Left lung (tissue), 10 donors: ENCODE results near the gene SND1. TPM values are rescaled to one million over a fixed set of nuclear protein-coding genes. Genes with fewer than 3 reads are reported as not detected.

Source experiments
- ATAC-seq: fragments of 200-7000 bp; cut with Tn5 transposase; one replicate; pipeline ENCODE4 v1.9.1; 2020; ENCODE audit warnings: moderate library complexity
- DNase-seq, 4 donors: peaks; one replicate each; pipeline ENCODE4 v3.0.0-alpha.2; 2013 to 2020
- H3K27ac ChIP-seq, 2 donors: fragments of 200-600 bp; sonication (generic) in 1 of 2; one replicate each; pipeline versions ENCODE4 v1.5.0 to v1.8.0; 2020 to 2021
- H3K27me3 ChIP-seq, 2 donors: fragments of 200-600 bp; sonication (generic) in 1 of 2; one replicate each; pipeline versions ENCODE4 v1.5.0 to v1.8.0; 2020 to 2021
- H3K36me3 ChIP-seq, 2 donors: fragments of 200-600 bp; sonication (generic) in 1 of 2; one replicate each; pipeline versions ENCODE4 v1.5.0 to v1.8.0; 2020 to 2021
- H3K4me1 ChIP-seq, 2 donors: fragments of 200-600 bp; one replicate each; pipeline ENCODE4 v1.8.0; 2021
- H3K4me3 ChIP-seq, 2 donors: fragments of 200-600 bp; sonication (generic) in 1 of 2; one replicate each; pipeline versions ENCODE4 v1.5.0 to v1.8.0; 2020 to 2021; ENCODE audit warnings: mild to moderate bottlenecking in 1 of 2
- H3K9me3 ChIP-seq, 2 donors: fragments of 200-600 bp; sonication (generic) in 1 of 2; one replicate each; pipeline versions ENCODE4 v1.5.0 to v1.8.0; 2020 to 2021
- CTCF ChIP-seq, 2 donors: fragments of 200-600 bp; sonication (generic) in 1 of 2; IDR thresholded peaks; one replicate each; pipeline versions ENCODE4 v1.5.0 to v1.8.0; 2021; ENCODE audit warnings: antibody characterized with exemption in 2 of 2
- intact Hi-C, 2 donors: fragments of 100-400 bp; cut with DNase I; formaldehyde crosslinking; loops; one replicate each; pipeline versions ENCODE4 v1.11.2 to v1.14.2; 2022
- polyA plus RNA-seq, 6 donors: library from polyadenylated mRNA; unstranded; fragments of 120-200 nt; gene quantifications; one replicate each; pipeline ENCODE4 v1.2.1, GENCODE V29; 2013; ENCODE audit not compliant: insufficient read length in 6 of 6
- total RNA-seq, 2 donors: library from RNA; stranded (reverse); fragmentation: NEBNext Ultra II Directional; extraction: Animal tissue kit (Norgen Biotek cat#: 25700); gene quantifications; one replicate each; pipeline ENCODE4 v1.2.1, GENCODE V29; 2021
- donor health status: DM: no; HTN: yes; CAD: no.
- donor health status: DM: no; HTN: no; CAD: no.

SND1 gene
- total and polyA plus RNA-seq, 8 donors: 141 to 229 (median 156) TPM

- intact Hi-C loops: no loop called here
- no peak overlapping the region for H3K4me3 ChIP-seq
- TF ChIP-seq CTCF (IDR thresholded peaks at IDR 0.05): no peak
- no peaks in the 10 kb centered on the region for H3K9me3 ChIP-seq
- no peaks in the 10 kb centered on the region for H3K4me1 ChIP-seq
- H3K36me3 ChIP-seq: peaks cover 0 to 100% of the 10 kb centered on the region in 2 donors
- ATAC-seq: no peak
- H3K27ac ChIP-seq: no peak overlapping the region
- no peak for DNase-seq
- H3K27me3 ChIP-seq: no peaks in the 10 kb centered on the region
Measured at GRCh38 chr7:128082431-128082830, 430.4 kb downstream of the SND1 start.

DNA sequence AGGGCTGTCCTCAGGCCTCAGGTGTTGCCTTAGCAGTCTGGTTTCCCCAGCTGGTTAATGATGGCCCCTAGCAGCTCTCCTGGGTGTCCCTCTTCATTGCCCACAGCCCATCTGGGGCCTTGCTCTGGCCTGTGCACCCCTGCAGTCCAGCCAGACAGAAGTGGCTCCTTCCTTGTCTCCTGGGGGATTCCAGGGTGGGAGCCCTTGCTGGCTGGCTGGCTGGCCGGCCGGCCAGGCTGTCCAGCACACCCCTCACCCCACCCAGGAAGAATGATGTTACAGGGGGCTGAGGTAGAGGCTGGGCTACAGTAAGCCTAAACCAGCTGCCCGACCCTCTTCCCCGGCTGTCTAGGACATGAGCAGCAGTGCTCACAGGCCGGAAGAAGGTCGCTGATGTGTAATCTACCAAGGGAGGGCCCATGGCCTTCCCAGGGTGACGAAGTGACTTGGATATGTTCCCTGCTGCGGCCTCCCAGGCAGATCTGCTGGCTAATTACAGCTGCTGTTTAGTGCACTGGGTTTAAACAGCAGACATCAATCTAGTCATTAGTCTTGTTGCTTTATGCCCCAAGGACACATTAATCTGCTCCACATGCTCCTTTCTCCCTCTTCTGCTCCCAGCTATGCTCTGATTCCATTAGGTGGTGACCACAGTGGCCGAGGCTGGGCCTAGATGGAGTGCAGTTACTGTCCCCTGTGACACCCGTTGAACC lies 433.1 kb downstream of the SND1 start:
- H3K9me3 ChIP-seq: no peaks in the 10 kb centered on the region
- H3K4me3 ChIP-seq: no peak overlapping the region
- peak in 2 of 4 donors; percentile 65 to 86 for DNase-seq
- no peak for TF ChIP-seq CTCF (IDR thresholded peaks at IDR 0.05)
- no peaks in the 10 kb centered on the region for H3K27me3 ChIP-seq
- peak; percentile 30 for ATAC-seq
- H3K36me3 ChIP-seq: peaks cover 0 to 97% of the 10 kb centered on the region in 2 donors
- no peak overlapping the region for H3K27ac ChIP-seq
- intact Hi-C loops: no loop called here
- H3K4me1 ChIP-seq: no peaks in the 10 kb centered on the region

GRCh38 chr7:128090492-128090891 lies 438.5 kb downstream of the SND1 start:
- H3K4me1 ChIP-seq: no peaks in the 10 kb centered on the region
- H3K9me3 ChIP-seq: no peaks in the 10 kb centered on the region
- peaks cover 0 to 97% of the 10 kb centered on the region in 2 donors for H3K36me3 ChIP-seq
- DNase-seq: no peak
- no peaks in the 10 kb centered on the region for H3K27me3 ChIP-seq
- ATAC-seq: no peak
- no peak for TF ChIP-seq CTCF (IDR thresholded peaks at IDR 0.05)
- H3K27ac ChIP-seq: no peak overlapping the region
- intact Hi-C loops: no loop called here
- H3K4me3 ChIP-seq: no peak overlapping the region

DNA sequence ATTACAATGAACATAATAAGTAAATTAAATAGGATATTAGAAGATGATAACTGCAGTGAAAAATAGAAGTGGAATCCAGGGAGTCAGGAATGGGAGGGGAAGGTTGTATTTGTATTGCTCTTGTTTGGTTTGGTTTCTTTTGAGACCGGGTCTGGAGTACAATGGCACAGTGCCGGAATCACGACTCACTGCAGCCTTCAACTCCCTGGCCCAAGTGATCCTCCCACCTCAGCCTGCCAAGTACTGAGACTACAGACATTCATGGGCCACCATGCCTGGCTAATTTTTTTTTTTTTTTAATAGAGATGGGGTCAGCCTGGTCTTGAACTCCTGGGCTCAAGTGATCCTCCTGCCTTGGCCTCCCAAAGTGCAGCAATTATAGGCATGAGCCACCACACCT lies 439.1 kb downstream of the SND1 start:
- TF ChIP-seq CTCF (IDR thresholded peaks at IDR 0.05): no peak
- no peak for ATAC-seq

DNA sequence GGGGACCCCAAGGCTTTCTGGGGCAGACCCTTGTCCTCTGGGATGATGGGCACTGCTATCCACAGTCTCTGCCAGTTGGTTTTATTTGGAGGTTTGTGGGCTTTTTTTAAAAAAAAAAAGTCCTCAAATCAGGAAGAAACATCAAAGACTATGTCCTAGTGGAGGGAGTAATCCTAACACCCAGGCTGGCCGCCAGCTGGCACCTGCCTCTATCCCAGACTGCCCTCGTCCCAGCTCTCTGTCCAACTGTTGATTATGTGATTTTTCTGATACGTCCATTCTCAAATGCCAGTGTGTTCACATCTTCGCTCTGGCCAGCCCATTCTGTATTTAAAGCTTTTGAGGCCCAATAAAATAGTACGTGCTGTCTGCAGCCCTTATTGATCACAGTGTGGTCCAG lies 440.2 kb downstream of the SND1 start:
- Histone ChIP-seq H3K36me3 (peaks cover 0 to 96% of the 10 kb centered on the region in 2 donors), H3K4me3 (no peak overlapping the region)
- intact Hi-C loops: no loop called here

More for the DNA sequence above, 439.1 kb downstream of the SND1 start:
- H3K36me3 ChIP-seq: peaks cover 0 to 97% of the 10 kb centered on the region in 2 donors
- H3K9me3 ChIP-seq: no peaks in the 10 kb centered on the region
- intact Hi-C loops: no loop called here
- no peaks in the 10 kb centered on the region for H3K4me1 ChIP-seq
- no peak overlapping the region for H3K4me3 ChIP-seq
- no peak for DNase-seq
- no peak overlapping the region for H3K27ac ChIP-seq
- H3K27me3 ChIP-seq: no peaks in the 10 kb centered on the region

More for the DNA sequence above, 440.2 kb downstream of the SND1 start:
- Histone ChIP-seq H3K27me3 (no peaks in the 10 kb centered on the region), H3K27ac (no peak overlapping the region), H3K9me3 (no peaks in the 10 kb centered on the region), H3K4me1 (no peaks in the 10 kb centered on the region)
- ATAC-seq: no peak
- no peak for TF ChIP-seq CTCF (IDR thresholded peaks at IDR 0.05)
- DNase-seq: no peak
